Effector CD4-positive, alpha-beta T cell (primary cell): ENCODE data around the gene TXNDC11.

Source experiments
- DNase-seq: peaks from one replicate; pipeline ENCODE4 v3.0.0-alpha.2; 2020

TXNDC11 gene

DNA sequence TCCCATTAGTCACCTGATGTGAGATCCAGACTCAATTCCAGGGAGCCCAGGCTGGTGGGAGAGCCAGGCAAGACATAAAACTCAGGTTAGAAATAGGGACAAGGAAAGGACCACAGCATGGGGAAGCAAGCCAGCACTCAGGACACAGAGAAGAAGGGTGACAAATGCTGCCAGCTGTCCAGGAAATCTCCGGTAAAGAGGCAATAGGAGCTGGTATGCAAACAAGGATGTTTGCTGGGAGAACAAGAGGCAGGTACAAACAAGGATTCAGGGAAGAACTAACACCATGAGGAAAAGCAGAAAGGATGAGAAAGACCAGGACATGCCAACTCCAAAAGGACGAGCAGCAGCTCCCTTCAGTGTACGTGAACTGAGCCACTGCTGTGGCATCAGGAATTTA is 10.2 kb upstream of the TXNDC11 start:
- DNase-seq: no peak

DNA sequence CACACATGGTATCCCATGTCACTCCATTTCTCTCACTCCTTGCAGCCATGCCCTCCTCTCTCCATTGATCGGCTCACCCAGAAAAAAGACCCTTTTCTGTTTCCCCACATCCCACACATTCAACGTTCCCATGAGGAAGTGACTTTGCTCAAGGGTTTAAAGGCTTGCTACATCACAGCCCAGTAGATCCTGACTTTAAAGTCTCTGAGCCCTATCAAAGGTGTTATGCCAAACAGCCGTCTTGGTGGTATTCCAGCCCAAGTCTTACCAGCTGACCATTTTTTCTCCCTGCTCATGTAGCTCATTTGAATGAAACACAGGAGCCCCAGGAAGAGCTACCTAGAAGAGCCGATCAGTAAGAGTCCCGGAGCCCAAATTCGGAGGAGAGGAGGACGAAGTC is 7.4 kb upstream of the TXNDC11 start:
- DNase-seq: no peak

DNA sequence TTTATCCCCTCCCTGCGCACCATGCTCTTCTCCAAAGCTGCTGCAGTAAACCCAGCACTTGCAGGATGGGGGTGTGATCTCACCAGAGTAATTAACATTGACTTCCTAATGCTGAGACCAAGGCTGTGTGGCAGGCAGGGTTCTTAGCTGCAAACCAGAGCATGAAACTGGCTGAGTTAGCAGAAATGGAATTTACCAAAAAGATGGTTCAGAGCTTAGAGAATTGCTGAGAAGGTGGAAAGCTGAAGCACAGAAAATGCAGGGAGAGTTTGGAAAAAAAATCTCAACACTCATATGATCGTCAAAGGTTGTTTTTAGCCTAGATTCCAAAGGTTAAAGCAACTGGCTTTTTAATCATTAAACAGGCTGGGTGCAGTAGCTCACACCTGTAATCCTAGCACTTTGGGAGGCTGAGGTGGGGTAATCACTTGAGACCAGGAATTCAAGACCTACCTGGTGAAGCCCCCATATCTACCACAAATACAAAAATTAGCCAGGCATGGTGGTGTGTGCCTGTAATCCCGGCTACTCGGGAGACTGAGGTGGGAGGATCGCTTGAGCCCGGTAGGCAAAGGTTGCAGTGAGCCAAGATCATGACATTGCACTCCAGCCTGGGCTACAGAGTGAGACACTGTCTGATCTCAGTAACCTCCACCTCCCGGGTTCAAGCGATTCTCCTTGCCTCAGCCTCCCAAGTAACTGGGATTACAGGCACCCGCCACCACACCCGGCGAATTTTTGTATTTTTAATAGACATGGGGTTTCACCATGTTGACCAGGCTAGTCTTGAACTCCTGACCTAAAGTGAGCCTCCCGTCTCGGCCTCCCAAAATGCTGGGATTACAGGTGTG is 6.0 kb upstream of the TXNDC11 start:
- no peak for DNase-seq

DNA sequence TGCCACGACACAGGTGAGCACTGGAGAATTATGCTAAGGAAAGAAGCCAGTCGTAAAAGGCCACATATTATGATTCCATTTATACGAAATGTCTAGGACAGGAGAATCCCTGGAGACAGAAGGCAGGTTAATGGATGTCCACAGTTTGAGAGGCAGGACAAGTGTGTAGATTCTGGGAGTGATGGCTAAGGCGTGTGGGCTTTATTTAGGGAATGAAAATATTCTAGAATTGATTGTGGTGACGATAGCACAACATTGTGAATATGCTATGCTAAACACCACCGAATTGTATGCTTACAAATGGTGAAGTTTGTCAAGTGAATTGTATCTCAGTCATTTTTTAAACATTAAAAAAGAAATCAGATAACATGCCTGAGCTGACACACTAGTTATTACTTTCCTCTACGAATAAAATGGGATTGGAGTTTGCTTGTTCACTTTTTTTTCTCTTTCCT is 5.3 kb upstream of the TXNDC11 start:
- no peak for DNase-seq

DNA sequence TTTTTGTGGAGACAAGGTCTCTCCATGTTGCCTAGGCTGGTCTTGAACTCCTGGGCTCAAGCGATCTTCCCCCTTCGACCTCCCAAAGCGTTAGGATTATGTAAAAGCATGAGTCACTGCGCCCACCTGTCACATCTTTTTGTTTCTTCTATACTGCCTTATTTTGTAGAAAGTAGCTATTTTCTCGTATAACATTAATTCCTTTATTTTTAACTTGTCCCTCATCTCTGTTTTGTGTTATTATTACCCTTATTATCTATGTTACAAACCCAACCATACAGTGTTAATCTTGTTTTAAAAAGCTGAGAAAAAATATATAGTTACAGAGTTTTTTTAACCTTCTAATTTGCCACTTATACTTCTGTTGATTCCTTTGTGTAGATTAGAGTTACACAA is 1.4 kb upstream of the TXNDC11 start:
- DNase-seq: no peak

DNA sequence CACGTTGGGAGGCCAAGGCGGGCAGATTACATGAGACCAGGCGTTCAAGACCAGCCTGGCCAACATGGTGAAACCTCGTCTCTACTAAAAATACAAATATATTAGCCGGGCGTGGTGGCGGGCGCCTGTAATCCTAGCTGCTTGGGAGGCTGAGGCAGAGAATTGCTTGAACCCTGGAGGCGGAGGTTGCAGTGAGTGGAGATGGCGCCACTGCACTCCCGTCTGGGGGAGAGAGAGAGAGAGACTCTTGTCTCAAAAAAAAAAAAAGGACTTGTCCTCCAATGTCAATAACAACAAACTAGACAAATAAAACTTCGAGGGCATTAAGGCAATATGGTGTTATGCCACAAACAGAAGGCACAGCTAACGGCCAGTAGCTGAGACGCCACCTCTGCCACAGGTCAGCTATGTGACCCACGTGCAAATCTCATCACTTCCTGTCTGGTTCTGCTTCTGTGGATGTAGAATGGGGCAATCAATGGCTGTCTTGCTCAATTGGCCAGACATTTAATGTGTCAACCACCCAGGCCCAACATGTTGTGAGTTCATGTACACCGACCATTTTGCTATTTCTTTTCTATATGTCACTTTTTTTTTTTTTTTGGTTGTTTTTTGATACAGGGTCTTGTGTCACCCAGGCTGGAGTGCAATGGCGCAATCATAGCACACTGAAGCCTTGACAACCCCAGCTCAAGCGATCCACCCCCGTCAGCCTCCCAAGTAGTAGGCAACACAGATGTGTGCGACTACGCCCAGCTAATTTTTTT is 834 bp upstream of the TXNDC11 start:
- peak; percentile 5 for DNase-seq

DNA sequence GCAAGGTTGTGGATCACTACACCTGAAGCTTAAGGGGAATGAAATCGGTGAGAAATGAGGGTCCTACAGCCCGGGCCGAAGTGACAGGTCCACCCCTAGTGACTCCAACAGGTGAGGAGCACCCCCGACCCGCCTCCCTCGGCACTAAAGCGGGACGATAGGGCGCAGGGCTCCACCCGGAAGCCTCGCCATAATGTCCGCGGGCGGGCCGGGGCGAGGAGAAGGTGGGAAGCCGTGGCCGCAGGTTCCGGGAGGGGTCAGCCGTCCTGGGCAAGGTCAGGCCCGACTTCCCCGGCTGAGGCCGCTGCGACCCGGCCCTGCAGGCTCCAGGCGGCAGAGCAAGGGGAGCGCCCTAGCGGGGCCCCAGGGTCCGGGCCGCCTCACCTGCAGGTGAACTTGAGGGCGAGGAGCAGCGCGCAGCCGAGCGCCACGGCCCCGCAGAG is 543 bp downstream of the TXNDC11 start:
- peak; percentile 22 for DNase-seq

DNA sequence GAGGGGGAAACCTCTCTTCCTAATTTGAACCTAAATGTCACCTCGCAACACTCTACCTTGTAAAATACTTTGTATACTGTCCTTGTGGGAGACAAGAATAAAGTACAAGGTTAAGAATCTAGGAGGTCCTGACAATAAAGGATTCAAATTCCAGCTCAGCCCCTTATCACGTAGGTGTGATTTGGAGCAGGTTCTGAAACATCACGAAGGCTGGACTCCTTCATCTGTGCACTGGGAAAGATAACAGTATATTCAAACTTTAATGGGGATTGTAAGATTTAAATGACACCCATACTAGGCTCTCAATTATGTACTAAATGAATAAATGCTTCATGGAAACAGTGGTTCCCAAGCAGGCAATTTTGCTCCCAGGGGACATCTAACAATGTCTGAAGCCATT is 2.1 kb downstream of the TXNDC11 start:
- DNase-seq: no peak

DNA sequence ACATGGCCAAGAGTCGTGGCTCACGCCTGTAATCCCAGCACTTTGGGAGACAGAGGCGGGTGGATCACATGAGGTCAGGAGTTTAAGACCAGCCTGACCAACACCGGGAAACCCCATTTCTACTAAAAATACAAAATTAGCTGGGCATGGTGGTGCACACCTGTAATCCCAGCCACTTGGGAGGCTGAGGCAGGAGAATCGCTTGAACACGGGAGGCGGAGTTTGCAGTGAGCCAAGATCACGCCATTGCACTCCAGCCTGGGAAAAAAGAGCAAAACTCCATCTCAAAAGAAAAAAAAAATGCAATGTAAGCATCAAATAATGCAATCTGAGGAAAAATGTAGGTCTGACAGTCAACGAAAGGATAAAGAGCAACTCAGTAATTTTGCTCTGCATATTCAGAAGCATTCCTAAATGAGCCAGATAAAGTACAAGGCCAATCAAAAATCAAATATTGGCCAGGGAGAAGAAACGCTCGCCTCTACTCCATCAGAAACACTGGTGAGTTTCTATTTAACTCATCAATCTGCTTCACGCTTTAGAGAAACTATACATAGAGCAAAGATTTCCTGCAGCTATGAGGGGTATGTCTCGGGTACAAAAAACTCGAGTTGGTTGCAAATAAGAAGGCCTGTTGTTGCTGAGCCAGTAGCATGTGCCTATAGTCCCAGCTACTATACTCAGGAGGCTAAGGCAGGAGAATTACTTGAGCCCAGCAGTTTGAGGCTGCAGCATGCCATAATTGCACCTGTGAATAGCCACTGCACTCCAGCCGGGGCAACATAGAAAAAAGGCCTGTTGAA is 3.7 kb downstream of the TXNDC11 start:
- no peak for DNase-seq

DNA sequence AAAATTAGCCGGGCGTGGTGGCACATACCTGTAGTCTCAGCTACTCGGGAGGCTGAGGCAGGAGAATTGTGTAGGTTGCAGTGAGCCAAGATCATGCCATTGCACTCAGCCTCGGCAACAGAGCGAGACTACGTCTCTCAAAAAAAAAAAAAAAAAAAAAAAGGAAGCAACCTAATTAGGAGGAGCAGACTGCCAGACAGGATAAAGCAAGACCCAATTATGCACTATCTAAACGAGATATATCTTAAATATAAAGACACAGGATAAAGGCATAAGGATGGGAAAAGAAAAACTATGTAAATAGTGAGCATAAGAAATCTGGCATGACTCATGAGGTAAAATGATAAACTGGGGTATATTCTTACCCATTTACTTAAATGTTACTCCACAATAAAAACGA is 4.9 kb downstream of the TXNDC11 start:
- no peak for DNase-seq

DNA sequence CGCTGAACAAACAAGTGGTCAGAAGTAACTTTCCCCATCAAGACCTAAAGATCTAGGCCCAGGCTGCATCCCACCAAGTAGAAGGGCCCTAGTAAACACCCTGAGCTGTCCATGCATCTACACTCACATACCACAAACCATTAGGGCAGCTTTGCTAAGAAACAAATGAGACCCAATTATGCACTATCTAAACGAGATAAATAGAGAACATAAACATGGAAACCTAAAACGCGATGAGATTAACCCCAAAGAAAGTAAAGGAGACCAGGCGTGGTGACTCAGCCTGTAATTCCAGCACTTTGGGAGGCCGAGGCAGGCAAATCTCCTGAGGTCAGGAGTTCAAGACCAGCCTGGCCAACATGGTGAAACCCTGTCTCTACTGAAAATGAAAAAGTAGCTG is 5.8 kb downstream of the TXNDC11 start:
- DNase-seq: no peak

DNA sequence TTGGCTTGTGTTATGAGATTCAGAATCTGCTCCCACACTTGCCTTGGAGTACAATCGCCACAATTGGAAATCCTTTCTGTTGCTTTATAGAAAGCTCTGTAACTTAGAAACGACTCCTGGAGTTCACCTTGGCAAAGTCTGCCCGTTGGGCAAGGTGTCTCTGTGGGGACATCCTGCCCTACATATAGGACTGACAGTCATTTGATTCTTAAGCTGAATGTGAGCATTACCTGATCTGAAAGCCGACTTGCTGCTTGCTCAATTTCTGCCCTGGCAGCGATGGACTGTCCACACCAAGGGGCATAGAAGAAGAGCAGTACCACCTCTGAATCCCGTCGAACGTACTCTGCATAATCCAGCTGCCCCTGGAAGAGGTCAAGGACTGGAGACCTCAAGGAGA is 6.9 kb downstream of the TXNDC11 start:
- no peak for DNase-seq

DNA sequence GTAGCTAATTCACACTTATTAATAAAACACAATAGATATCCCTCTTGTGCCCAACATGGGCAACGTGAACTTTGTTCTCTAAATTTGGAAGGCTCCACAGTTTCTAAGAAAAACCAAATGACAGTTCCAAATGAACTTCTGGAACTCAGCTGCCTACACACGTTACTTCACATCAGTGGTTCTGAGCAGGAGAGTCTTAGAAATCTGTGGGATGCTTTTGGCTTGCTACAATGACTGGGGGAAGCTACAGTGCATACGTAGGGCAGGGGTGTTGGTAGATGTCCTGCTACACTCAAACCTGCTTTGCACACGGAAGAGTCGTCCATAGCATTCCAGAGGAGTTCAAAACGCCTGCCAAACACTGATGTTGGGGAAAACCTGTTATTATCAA is 8.0 kb downstream of the TXNDC11 start:
- no peak for DNase-seq

DNA sequence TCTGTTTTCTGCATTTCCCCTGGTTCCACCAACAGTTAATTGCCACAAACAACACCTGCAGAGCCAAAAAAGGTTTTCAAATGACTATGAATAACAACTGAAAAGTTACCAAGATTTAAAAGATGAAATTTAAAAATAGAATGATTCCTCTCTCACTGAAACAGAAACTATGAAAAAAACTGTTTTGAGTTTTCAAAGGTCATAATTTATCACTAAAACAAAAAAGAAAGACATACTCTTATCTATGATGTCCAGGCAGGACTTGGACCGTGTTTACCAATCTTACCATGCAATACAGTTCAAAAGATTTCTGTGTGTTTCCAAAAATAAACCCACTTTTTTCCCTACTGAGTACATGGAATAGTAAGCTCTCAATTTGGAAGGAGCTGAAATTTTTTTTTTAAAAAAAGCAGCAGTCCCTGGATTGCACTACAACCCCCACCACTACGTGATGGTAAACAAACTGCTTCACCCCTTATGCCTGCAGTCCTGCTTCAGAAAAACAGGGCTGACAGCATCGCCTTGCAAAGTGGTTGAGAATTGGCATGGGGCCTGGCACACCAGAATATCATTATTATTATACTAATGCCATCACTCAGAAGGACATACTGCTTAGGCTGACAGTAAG is 8.5 kb downstream of the TXNDC11 start:
- no peak for DNase-seq

DNA sequence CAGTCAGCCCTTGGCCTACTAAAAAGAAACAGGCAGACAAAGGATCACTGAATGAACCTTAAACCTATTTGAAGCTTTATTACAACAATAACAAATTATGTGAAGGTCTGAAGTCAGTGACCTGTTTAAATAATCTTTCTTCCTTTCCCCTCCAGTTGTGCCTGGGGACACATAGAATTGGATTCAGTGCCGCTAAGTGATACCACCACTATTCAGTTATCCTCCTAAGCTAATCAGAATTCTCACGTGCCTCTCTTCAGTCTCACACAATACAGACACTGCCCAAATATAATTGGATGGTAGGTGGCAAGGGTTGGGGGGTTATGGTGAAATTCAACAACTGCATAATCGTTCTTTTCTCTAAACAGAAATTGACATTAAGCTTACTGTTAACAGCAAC is 11.4 kb downstream of the TXNDC11 start:
- no peak for DNase-seq

DNA sequence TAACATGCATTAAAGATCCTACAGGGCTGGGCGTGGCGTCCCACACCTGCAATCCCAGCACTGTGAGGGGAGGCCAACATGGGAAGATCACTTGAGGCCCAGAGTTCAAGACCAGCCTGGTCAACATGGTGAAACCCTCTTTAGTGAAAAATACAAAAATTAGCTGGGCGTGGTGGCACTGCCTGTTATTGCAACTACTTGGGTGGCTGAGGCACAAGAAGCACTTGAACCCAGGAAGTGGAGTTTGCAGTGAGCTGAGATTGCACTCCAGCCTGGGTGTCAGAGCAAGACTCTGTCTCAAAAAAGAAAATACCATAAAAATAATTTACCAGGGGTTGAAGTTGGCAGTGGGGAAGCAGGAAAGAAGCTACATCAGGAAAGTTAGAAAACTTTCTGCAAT is 12.9 kb downstream of the TXNDC11 start:
- no peak for DNase-seq

DNA sequence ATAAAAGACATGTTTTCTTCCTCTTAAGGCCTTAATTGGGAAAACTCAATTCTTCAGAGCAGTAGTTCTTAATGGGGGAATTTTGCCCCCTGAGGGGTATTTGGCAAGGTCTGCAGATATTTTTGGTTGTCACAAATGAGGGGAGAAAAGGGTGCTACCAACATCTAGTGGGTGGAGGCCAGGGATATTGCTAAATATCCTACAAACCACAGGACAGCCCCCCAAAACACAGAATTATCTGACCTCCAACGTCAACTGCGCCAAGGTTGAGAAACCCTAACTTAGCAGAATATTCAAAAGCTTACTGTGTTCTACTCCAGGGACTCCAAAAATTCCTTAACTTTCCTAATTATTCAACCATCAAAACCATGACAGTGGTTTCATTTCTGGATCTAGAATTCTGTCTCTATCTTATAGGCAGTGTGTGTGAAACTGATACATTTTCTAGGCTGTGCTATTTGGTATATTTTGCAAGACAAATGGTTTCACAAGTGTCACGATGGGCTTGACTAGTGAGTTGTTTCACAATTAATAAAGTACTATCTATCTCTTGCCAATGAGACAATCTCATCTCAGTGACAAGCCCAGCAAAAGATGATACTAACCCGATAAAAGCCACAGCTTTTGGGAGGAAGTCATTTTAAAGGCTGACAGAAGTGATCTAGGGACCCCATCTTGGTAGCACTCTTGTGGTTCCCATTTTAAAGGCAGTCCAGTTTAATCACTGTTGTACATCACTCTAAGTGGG is 14.7 kb downstream of the TXNDC11 start:
- no peak for DNase-seq

DNA sequence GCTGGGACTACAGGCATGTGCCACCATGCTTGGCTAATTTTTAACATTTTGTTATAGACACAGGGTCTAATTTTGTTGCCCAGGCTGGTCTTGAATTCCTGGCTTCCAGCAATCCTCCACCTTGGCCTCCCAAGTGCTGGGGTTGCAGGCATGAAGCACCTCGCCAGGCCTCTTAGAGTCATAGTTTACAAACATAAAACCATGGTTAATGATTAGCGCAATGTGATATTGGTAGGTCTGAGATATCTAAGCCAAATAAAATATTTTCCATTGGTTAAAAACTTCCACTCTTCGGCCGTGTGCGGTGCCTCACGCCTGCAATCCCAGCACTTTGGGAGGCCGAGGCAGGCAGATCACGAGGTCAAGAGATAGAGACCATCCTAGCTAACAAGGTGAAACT is 16.6 kb downstream of the TXNDC11 start:
- DNase-seq: no peak

DNA sequence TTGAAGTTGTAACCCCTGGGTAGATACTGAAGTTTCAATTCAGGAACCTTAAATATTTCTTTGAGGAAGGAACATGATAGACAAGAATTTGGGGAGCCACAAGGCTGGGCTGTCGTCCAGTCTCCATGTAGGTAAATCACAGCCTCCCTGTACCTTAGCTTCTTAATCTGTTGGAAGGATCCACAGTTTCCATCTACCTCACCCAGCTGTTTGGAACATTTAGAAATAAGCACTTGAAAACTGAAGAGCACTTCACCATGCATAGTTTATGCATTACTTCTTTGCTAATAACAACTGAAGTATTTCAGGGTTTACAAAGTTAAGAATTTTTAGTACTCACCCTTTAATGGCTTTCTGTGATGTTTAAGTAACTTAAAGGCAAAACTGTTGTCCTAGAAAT is 17.2 kb downstream of the TXNDC11 start:
- no peak for DNase-seq

DNA sequence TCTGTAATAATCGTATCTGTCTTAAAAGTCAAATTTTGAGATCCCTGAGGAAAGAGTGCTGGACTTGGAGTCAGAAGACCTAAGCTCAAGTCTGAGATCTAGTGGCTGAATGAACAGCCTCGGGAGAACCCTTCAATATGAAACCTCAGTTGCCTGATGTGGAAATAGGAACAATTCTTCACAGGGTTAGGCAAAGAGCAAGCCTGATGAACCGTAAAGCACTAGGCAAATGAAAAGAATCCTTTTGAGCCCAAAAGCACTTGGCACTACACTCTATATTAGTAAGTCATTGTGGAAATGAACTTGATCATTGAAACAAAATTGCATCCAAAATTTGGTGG is 20.2 kb downstream of the TXNDC11 start:
- no peak for DNase-seq

DNA sequence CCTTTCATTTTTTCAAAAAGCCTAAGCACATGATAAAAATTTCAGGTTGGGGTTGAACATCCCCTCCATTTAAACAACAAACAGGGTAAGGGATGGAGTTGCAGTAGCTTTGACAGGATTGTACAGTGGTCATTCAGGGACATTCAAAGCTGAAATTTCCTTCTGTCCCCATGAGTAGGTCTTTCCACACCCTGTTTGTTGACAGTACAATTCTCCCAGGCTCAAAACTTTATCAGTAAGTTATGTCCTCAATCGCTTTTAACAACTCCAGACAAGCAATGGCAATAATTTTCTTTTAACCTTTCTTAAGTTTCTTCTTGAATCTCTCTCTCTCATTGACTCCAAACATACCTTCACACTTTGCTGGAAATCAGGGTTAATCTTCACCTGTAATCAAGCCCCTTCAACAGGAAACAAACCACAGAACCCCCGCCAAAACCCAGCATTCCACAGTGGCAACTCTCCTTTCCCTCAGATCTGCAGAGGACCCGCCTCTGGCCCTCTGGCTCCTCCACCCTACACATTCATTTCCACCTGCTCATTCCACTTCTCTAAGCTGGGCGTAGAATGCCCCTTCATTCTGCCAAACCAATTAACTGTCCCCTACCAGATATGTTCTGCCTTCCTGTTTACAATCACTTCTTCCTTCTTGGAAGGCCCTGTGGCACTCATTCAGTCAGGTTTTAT is 20.7 kb downstream of the TXNDC11 start:
- DNase-seq: no peak

DNA sequence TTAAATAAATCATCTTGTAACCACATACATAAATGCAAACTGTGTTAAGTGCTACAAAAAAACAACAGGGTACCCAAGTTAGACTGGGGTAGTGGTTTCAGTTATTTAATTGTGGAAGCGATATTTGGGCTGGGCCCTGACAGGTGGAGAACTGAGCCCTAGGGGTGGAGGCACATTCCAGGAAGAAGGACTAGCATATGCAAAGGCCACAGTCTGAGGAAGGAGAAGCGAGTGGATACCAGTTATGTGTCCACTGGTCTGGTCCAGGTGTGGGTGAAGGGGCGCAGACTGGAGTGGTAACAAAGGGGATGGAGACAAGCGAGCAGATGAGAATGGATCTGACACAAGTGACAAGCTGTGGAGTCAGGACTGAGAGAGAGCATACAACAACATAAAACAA is 22.9 kb downstream of the TXNDC11 start:
- DNase-seq: no peak
